ENCODE data around the gene RPTN.

DNA sequence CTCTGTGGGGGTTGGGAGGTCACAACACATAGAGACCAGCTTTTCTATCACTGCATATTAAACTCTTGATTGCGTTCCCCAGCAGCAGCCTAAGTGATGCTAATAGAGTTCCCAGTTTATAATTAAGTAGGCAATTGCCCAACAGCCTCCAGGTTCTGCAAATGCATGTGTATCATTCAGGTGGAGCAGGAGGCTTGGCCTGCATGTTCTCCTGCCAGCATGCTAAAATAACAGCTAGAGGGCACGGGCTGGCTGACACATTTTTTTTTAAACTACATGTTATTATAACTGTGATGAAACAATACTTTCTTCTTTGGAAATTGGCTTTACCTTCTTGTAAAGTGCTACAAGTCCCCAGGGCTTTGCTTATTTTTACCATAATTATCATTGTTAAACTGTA, 54.2 kb downstream of the RPTN start:
- TF ChIP-seq CTCF (conservative IDR thresholded peaks at IDR 0.05; ENCODE audit: low read length), result no peak
- TF ChIP-seq EZH2phosphoT487 (IDR thresholded peaks at IDR 0.05; ENCODE audit: borderline replicate concordance), result no peak
